SK-N-SH (cell line): Measurements from ENCODE around the gene FBXL7. TPM values are rescaled to one million over a fixed set of nuclear protein-coding genes. Genes with fewer than 3 reads are reported as not detected.

ENCODE experiments used
- CTCF ChIA-PET: fragments of 300-600, 350-600 bp; formaldehyde crosslinking; extraction: SDS; loops from one replicate; lab custom pipeline; 2021; lab: Yijun Ruan, JAX
- POLR2A ChIA-PET: fragments of 350-600 bp; sonication (Branson Sonifier 250); formaldehyde crosslinking; extraction: SDS; loops from one replicate; lab custom pipeline; 2020; ENCODE audit warnings: antibody characterized with exemption, inconsistent platforms; lab: Yijun Ruan, JAX
- DNase-seq: peaks from one replicate; pipeline ENCODE4 v3.0.0; 2012
- H2AFZ ChIP-seq: fragments of 200-600 bp; sonication (generic); 2 replicates; pipeline ENCODE4 v1.8.1; 2016; ENCODE audit warnings: antibody characterized with exemption, mild to moderate bottlenecking, low read depth
- H3F3A ChIP-seq: fragments of 200-600 bp; sonication (generic); replicated peaks from 2 replicates; pipeline ENCODE3; 2016; ENCODE audit warnings: antibody characterized with exemption, mild to moderate bottlenecking; ENCODE audit not compliant: insufficient read depth
- H3K27ac ChIP-seq, 2 experiments: fragments of 200-500 bp in 1 of 2; fragments of 200-600 bp in 1 of 2; sonication (Bioruptor generic) in 1 of 2; sonication (generic), shearing (Covaris generic) in 1 of 2; 2 replicates each; pipeline versions ENCODE4 v1.5.1 to v1.6.1; 2014 to 2016; ENCODE audit warnings: low read depth in 2 of 2, inconsistent platforms in 1 of 2, low read length in 1 of 2, mild to moderate bottlenecking in 1 of 2, mixed read lengths in 1 of 2
- H3K27me3 ChIP-seq: fragments of 200-600 bp; sonication (generic), shearing (Covaris generic); 2 replicates; pipeline ENCODE4 v1.6.1; 2016; ENCODE audit warnings: mixed run types; ENCODE audit not compliant: insufficient read depth
- H3K36me3 ChIP-seq, 2 experiments: fragments of 200-500 bp in 1 of 2; fragments of 200-600 bp in 1 of 2; sonication (Bioruptor generic) in 1 of 2; sonication (generic) in 1 of 2; replicated peaks in 1 of 2; 2 replicates each; pipeline versions ENCODE3 to v1.5.1; 2014 to 2016; ENCODE audit warnings: low read length in 1 of 2, mild to moderate bottlenecking in 1 of 2; ENCODE audit not compliant: insufficient read depth in 2 of 2, control insufficient read depth in 1 of 2
- H3K4me1 ChIP-seq, 2 experiments: fragments of 200-500 bp in 1 of 2; fragments of 200-600 bp in 1 of 2; sonication (Bioruptor generic) in 1 of 2; sonication (generic), shearing (Covaris generic) in 1 of 2; 2 replicates each; pipeline versions ENCODE4 v1.5.1 to v1.6.1; 2014 to 2016; ENCODE audit warnings: low read depth in 1 of 2, low read length in 1 of 2, mixed run types in 1 of 2; ENCODE audit not compliant: insufficient read depth in 2 of 2, control insufficient read depth in 1 of 2
- H3K4me2 ChIP-seq: fragments of 200-600 bp; sonication (generic), shearing (Covaris generic); 2 replicates; pipeline ENCODE4 v1.6.1; 2017; ENCODE audit warnings: mixed run types
- H3K4me3 ChIP-seq, 2 experiments: fragments of 200-500 bp in 1 of 2; fragments of 200-600 bp in 1 of 2; sonication (Bioruptor generic) in 1 of 2; sonication (generic), shearing (Covaris generic) in 1 of 2; 2 replicates each; pipeline versions ENCODE4 v1.5.1 to v1.8.1; 2014 to 2016; ENCODE audit warnings: low read depth in 2 of 2, inconsistent platforms in 1 of 2, low read length in 1 of 2, mild to moderate bottlenecking in 1 of 2, mixed read lengths in 1 of 2, moderate library complexity in 1 of 2
- H3K79me2 ChIP-seq: fragments of 200-600 bp; sonication (generic); 2 replicates; pipeline ENCODE4 v1.8.1; 2017; ENCODE audit warnings: mild to moderate bottlenecking; ENCODE audit not compliant: insufficient read depth
- H3K9ac ChIP-seq: fragments of 200-600 bp; sonication (generic); 2 replicates; pipeline ENCODE4 v1.6.1; 2017; ENCODE audit warnings: mixed run types
- H3K9me2 ChIP-seq: fragments of 200-600 bp; sonication (generic); 2 replicates; pipeline ENCODE4 v1.6.1; 2017; ENCODE audit warnings: mixed run types
- H3K9me3 ChIP-seq: fragments of 200-600 bp; sonication (generic); 2 replicates; pipeline ENCODE4 v1.6.1; 2017; ENCODE audit warnings: mixed run types, mild to moderate bottlenecking, moderate library complexity
- H4K20me1 ChIP-seq: fragments of 200-600 bp; sonication (generic); 2 replicates; pipeline ENCODE4 v1.6.1; 2017; ENCODE audit warnings: mild to moderate bottlenecking, mixed run types; ENCODE audit not compliant: insufficient read depth
- EZH2phosphoT487 ChIP-seq: fragments of 200-600 bp; sonication (generic); IDR thresholded peaks from 2 replicates; pipeline ENCODE4 v1.6.1; 2017; ENCODE audit warnings: low read depth, mixed run types, mild to moderate bottlenecking, antibody characterized with exemption, moderate library complexity, borderline replicate concordance
- FOSL2 ChIP-seq: IDR thresholded peaks from 2 replicates; pipeline ENCODE4 v1.4.0; 2012; ENCODE audit warnings: low read depth, mild to moderate bottlenecking, moderate library complexity, borderline replicate concordance
- FOXJ3 ChIP-seq: sonication (generic); formaldehyde crosslinking; IDR thresholded peaks from 2 replicates; pipeline ENCODE4 v1.5.1; 2020; ENCODE audit warnings: mild to moderate bottlenecking, missing genetic modification reagents
- FOXM1 ChIP-seq: IDR thresholded peaks from 2 replicates; pipeline ENCODE4 v1.4.0; 2012; ENCODE audit warnings: low read depth, mild to moderate bottlenecking
- GATA2 ChIP-seq: sonication (generic); formaldehyde crosslinking; IDR thresholded peaks from 2 replicates; pipeline ENCODE4 v1.5.0; 2020; ENCODE audit warnings: mild to moderate bottlenecking, missing genetic modification reagents
- MEF2A ChIP-seq: IDR thresholded peaks from 2 replicates; pipeline ENCODE4 v1.4.0; 2012; ENCODE audit warnings: low read depth, borderline replicate concordance
- MXI1 ChIP-seq: IDR thresholded peaks from 2 replicates; pipeline ENCODE4 v1.6.1; 2012; ENCODE audit warnings: mild to moderate bottlenecking, low read depth, low read length, improper control_type of control experiment
- POLR2AphosphoS5 ChIP-seq: IDR thresholded peaks from 2 replicates; pipeline ENCODE4 v1.6.1; 2012; ENCODE audit warnings: low read depth, low read length
- RAD21 ChIP-seq: IDR thresholded peaks from 2 replicates; pipeline ENCODE4 v1.6.1; 2012; ENCODE audit warnings: mild to moderate bottlenecking, low read length
- RCOR1 ChIP-seq: fragments of 150-350 bp; IDR thresholded peaks from 2 replicates; pipeline ENCODE4 v1.6.1; 2017; ENCODE audit warnings: antibody characterized with exemption, low read length
- RFX5 ChIP-seq: IDR thresholded peaks from 2 replicates; pipeline ENCODE4 v1.6.1; 2012; ENCODE audit warnings: mild to moderate bottlenecking, improper control_type of control experiment, low read length
- SIN3A ChIP-seq: IDR thresholded peaks from 2 replicates; pipeline ENCODE4 v1.6.1; 2012; ENCODE audit warnings: low read depth, mild to moderate bottlenecking, low read length, moderate library complexity, borderline replicate concordance
- TAF1 ChIP-seq: IDR thresholded peaks from 2 replicates; pipeline ENCODE4 v1.6.1; 2012; ENCODE audit warnings: low read depth, mild to moderate bottlenecking, low read length, moderate library complexity, borderline replicate concordance
- TCF12 ChIP-seq: IDR thresholded peaks from 2 replicates; pipeline ENCODE4 v1.4.0; 2012
- YY1 ChIP-seq: IDR thresholded peaks from 2 replicates; pipeline ENCODE4 v1.4.0; 2012; ENCODE audit warnings: low read depth, mild to moderate bottlenecking
- WGBS: methylation state at CpG from one replicate; pipeline ENCODE4 v1.1.6; 2017; ENCODE audit warnings: low lambda C conversion rate; 5-methylcytosine and 5-hydroxymethylcytosine counted together
- polyA plus RNA-seq, 3 experiments: library from polyadenylated mRNA; depleted of rRNA; stranded (reverse); fragments of >200 nt; gene quantifications; 2 replicates each; pipeline ENCODE4 v1.2.3, GENCODE V29; 2012
- TF ChIP-seq, protein P1 (sequence below): fragments of 200-600 bp; sonication (generic); IDR thresholded peaks from 2 replicates; pipeline ENCODE4 v1.6.1; 2017; ENCODE audit warnings: antibody characterized with exemption, mild to moderate bottlenecking, moderate library complexity
- TF ChIP-seq, protein P2 (sequence below): IDR thresholded peaks from 2 replicates; pipeline ENCODE4 v1.6.1; 2012; ENCODE audit warnings: mild to moderate bottlenecking, low read depth, low read length, moderate library complexity
- TF ChIP-seq, protein P3 (sequence below): IDR thresholded peaks from 2 replicates; pipeline ENCODE4 v1.4.0; 2012; ENCODE audit warnings: low read depth, borderline replicate concordance
- TF ChIP-seq, protein P4 (sequence below): IDR thresholded peaks from 2 replicates; pipeline ENCODE4 v1.4.0; 2012; ENCODE audit warnings: low read depth, borderline replicate concordance

The FBXL7 gene
- polyA plus RNA-seq, 1 of the 3 experiments (the other 2 are of a cell fraction): 7.0 TPM

DNA sequence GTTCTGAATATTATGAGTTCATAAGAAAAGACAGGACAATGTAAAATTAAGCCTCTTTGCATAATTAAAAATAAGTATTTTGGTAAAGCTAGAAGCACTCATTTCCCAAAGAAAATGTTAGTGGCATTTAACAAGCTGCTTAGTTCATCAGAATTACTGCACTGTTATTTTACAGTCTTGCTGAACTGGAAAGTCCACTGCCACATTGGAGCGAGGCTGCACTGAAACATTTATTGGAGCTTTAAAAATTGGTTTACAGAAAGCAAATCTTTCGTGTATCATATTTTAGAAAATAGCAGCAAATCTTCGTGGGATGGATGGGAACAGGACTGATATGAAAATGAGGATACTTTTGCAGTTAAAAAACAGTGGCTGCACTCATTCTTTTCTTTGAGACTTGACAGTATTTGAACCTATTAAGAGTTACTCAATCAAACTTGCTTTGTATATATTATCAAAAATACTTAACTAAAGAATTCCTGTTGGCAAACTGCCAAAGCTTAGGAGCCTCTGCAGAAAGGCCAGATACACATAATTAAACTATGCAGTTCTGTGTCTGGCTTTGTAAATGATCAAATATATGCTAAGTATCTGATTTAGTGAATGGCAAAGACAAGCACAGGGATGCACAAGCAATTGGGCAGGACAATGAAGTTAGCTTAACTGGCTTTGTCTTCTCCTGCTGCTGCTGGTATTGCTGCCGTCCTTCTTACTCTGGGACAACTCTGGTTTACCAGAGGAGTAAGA lies 16.5 kb upstream of the FBXL7 start (continued):
- TF ChIP-seq EZH2phosphoT487 (no peak), FOXJ3 (CRISPR knock-in tag) (no peak), YY1 (no peak), FOSL2 (no peak), TAF1 (no peak), RCOR1 (peak; percentile 89), MXI1 (no peak), POLR2AphosphoS5 (no peak), SIN3A (no peak)
- TF ChIP-seq, protein P1, sequence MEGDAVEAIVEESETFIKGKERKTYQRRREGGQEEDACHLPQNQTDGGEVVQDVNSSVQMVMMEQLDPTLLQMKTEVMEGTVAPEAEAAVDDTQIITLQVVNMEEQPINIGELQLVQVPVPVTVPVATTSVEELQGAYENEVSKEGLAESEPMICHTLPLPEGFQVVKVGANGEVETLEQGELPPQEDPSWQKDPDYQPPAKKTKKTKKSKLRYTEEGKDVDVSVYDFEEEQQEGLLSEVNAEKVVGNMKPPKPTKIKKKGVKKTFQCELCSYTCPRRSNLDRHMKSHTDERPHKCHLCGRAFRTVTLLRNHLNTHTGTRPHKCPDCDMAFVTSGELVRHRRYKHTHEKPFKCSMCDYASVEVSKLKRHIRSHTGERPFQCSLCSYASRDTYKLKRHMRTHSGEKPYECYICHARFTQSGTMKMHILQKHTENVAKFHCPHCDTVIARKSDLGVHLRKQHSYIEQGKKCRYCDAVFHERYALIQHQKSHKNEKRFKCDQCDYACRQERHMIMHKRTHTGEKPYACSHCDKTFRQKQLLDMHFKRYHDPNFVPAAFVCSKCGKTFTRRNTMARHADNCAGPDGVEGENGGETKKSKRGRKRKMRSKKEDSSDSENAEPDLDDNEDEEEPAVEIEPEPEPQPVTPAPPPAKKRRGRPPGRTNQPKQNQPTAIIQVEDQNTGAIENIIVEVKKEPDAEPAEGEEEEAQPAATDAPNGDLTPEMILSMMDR: no peak

DNA sequence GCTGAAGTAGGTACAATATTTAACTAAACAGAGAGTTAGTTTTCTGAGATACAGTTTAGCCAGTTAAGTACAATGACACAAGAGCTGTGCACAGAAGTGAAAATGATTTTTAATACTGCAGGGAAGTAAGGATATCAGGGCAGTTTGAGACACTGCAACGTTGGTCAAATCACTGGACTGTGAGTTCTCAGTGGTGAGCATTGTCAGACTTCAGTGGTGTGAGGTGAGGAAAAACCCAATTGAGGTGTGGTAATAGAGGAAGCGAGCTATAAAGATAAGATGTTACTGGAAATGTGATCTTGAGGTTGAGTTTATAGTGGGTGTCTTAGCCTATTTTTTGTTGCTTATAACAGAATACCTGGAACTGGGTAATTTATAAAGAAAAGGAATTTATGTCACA lies 12.8 kb upstream of the FBXL7 start:
- Histone ChIP-seq H3K27me3 (no peaks in the 10 kb centered on the region; the same call in 1 of the 2 replicates), H4K20me1 (no peaks in the 10 kb centered on the region), H3K9ac (no peak overlapping the region), H2AFZ (no peak overlapping the region), H3K4me1 (peaks cover 0 to 9% of the 10 kb centered on the region in 2 experiments; a peak in 2 of 4 replicates), H3K9me3 (no peaks in the 10 kb centered on the region), H3K36me3 (no peaks in the 10 kb centered on the region), H3K4me2 (no peak overlapping the region), H3K9me2 (no peaks in the 10 kb centered on the region), H3K4me3 (no peak overlapping the region), H3F3A (no peaks in the 10 kb centered on the region), H3K79me2 (no peaks in the 10 kb centered on the region), H3K27ac (no peak overlapping the region)
- POLR2A ChIA-PET: no interaction called here
- DNase-seq: no peak
- CTCF ChIA-PET: no interaction called here
- 10% methylated on average over 2 of the region's 2 CpGs for WGBS
- TF ChIP-seq TAF1 (no peak), RAD21 (no peak), FOXM1 (no peak), SIN3A (no peak), EZH2phosphoT487 (no peak), RFX5 (no peak), MEF2A (no peak), YY1 (no peak), GATA2 (no peak), TCF12 (no peak), FOXJ3 (CRISPR knock-in tag) (no peak)
- TF ChIP-seq, protein P2, sequence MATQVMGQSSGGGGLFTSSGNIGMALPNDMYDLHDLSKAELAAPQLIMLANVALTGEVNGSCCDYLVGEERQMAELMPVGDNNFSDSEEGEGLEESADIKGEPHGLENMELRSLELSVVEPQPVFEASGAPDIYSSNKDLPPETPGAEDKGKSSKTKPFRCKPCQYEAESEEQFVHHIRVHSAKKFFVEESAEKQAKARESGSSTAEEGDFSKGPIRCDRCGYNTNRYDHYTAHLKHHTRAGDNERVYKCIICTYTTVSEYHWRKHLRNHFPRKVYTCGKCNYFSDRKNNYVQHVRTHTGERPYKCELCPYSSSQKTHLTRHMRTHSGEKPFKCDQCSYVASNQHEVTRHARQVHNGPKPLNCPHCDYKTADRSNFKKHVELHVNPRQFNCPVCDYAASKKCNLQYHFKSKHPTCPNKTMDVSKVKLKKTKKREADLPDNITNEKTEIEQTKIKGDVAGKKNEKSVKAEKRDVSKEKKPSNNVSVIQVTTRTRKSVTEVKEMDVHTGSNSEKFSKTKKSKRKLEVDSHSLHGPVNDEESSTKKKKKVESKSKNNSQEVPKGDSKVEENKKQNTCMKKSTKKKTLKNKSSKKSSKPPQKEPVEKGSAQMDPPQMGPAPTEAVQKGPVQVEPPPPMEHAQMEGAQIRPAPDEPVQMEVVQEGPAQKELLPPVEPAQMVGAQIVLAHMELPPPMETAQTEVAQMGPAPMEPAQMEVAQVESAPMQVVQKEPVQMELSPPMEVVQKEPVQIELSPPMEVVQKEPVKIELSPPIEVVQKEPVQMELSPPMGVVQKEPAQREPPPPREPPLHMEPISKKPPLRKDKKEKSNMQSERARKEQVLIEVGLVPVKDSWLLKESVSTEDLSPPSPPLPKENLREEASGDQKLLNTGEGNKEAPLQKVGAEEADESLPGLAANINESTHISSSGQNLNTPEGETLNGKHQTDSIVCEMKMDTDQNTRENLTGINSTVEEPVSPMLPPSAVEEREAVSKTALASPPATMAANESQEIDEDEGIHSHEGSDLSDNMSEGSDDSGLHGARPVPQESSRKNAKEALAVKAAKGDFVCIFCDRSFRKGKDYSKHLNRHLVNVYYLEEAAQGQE: no peak
- TF ChIP-seq, protein P3, sequence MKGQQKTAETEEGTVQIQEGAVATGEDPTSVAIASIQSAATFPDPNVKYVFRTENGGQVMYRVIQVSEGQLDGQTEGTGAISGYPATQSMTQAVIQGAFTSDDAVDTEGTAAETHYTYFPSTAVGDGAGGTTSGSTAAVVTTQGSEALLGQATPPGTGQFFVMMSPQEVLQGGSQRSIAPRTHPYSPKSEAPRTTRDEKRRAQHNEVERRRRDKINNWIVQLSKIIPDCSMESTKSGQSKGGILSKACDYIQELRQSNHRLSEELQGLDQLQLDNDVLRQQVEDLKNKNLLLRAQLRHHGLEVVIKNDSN: no peak
- TF ChIP-seq, protein P4, sequence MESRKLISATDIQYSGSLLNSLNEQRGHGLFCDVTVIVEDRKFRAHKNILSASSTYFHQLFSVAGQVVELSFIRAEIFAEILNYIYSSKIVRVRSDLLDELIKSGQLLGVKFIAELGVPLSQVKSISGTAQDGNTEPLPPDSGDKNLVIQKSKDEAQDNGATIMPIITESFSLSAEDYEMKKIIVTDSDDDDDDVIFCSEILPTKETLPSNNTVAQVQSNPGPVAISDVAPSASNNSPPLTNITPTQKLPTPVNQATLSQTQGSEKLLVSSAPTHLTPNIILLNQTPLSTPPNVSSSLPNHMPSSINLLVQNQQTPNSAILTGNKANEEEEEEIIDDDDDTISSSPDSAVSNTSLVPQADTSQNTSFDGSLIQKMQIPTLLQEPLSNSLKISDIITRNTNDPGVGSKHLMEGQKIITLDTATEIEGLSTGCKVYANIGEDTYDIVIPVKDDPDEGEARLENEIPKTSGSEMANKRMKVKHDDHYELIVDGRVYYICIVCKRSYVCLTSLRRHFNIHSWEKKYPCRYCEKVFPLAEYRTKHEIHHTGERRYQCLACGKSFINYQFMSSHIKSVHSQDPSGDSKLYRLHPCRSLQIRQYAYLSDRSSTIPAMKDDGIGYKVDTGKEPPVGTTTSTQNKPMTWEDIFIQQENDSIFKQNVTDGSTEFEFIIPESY: no peak
- TF ChIP-seq, protein P1: no peak
